Cardiac septum (tissue), 1 donor: ENCODE measurements around the gene NECAP2. TPM values are rescaled to one million over a fixed set of nuclear protein-coding genes. Genes with fewer than 3 reads are reported as not detected.

Experiments used
- total RNA-seq: library from RNA; stranded (reverse); fragmentation: NEBNext Ultra II Directional; extraction: Animal tissue kit (Norgen Biotek cat#: 25700); gene quantifications from one replicate; pipeline ENCODE4 v1.2.1, GENCODE V29; 2021
- donor health status: DM: no; HTN: no; CAD: no.

NECAP2 gene
- total RNA-seq, 1 donor from 2014 or later, result 14.5 TPM

Other genes starting within 250 kb of the NECAP2 start
- 1.3 TPM for gene ARHGEF19, start 228.1 kb upstream of the NECAP2 start, total RNA-seq
- gene CPLANE2, start 203.5 kb upstream of the NECAP2 start, total RNA-seq, result 10.6 TPM
- gene FBXO42, start 88.2 kb upstream of the NECAP2 start, total RNA-seq, result 14.1 TPM
- gene SZRD1, start 73.5 kb upstream of the NECAP2 start, total RNA-seq, result 101 TPM
- gene SPATA21, start 3.3 kb upstream of the NECAP2 start, total RNA-seq, result not detected
- 6,195 TPM for gene RNU1-1, start 73.6 kb downstream of the NECAP2 start, total RNA-seq
- gene NBPF1, start 172.8 kb downstream of the NECAP2 start, total RNA-seq, result 12.6 TPM
- gene RNU1-3, start 226.2 kb downstream of the NECAP2 start, total RNA-seq, result 6,195 TPM